Fibroblast of skin of scalp (primary cell): Measurements from ENCODE around the gene YPEL3.
"Not testable (repeated sequence)": the region's sequence is repeated elsewhere in the genome, so short reads cannot be mapped to it uniquely, and the experiment has no call there.

ENCODE experiments used
- DNase-seq: peaks from one replicate; pipeline ENCODE4 v3.0.0-alpha.2; 2013

Gene YPEL3

DNA sequence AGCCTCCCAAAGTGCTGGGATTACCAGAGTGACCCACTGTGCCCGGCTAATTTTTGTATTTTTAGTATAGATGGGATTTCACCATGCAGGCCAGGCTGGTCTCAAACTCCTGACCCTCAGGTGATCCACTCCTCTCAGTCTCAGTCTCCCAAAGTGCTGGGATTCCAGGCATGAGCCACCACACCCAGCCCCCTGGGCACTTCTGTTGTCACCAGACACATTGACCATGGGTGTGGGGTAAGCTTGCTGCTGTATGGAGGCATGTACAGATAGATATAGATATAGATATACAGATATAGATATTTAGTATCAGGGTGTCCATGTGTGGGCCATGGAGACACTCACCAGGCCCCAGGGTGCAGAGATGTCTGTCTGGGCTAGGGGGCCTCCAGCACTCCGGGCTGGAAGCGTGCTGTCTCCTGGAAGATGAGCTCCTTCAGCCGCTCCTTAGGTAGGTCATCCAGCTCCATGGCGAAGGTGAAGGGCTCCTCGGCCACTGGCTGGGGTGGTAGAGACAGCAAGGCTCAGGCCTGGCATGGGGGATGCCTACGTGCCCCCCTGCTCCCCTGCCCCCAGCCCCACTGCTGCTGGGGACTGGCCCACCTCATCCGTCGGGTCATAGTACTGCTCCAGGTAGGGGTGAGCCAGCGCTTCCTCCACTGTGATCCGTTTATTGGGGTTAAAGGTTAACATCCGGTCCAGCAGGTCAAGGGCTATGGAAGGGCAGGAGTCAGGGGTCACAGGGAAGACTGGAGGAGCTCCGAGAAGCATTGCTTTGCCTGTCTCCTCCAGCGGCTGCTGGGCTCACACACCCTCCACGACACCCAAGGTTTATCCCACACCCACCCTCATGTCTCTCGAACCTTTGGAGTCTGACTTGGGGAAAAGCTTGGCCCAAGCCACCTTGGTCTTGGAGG lies 20.5 kb upstream of the YPEL3 start:
- DNase-seq = no peak

DNA sequence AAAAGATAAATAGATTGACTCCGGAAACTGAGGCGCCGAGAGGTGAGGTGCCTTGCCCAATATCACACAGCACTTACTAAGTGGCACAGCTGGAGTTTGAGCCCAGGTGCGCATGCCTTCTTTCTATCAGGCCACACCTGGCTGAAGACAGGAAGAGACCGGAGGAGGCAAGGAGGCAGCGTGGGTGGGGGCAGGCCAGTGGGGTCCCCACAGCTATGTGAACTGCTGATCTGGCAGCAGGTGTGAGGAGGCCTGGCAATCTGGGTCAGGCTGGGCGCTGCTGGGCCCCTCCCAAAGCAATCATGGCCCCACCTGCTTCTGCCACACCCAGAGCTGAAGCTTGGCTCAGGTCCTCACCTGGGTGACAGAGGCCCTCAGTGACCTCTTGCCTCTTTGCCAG lies 19.2 kb upstream of the YPEL3 start:
- no peak for DNase-seq

DNA sequence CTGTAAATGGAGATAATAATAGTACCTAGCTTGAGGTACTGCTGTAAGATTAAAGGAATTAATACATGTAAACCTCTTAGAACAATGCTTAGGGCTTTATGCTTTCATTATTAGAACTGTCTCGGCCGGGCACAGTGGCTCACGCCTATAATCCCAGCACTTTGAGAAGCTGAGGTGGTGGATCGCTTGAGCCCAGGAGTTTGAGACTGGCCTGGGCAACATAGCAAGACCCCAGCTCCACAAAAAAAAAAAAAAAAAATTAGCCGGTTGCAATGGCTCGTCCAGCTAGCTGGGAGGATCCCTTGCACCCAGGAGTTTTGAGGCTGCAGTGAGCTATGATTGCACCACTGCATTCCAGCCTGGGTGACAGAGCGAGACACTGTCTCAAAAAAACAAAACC lies 18.8 kb upstream of the YPEL3 start:
- DNase-seq = not testable (repeated sequence)

DNA sequence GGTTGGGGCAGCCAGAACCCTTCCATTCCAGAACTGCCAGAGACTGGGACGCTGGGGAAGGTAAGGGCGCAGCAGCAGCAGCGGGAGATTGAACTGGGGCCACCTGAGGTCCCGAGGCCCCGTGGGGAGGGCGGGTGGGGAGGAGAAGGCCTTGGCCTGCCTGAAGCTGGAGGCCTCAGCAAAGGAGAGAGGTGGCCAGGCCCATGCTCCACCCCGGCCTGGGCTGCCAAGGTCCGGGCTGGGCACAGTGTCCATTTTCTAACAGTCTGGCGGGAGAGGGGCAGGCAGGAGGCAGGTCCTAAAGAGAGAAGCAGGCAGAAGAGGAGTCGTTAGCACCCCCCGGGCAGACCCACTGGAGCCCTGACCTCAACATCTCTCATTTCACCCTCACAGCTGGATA lies 18.4 kb upstream of the YPEL3 start:
- no peak for DNase-seq

DNA sequence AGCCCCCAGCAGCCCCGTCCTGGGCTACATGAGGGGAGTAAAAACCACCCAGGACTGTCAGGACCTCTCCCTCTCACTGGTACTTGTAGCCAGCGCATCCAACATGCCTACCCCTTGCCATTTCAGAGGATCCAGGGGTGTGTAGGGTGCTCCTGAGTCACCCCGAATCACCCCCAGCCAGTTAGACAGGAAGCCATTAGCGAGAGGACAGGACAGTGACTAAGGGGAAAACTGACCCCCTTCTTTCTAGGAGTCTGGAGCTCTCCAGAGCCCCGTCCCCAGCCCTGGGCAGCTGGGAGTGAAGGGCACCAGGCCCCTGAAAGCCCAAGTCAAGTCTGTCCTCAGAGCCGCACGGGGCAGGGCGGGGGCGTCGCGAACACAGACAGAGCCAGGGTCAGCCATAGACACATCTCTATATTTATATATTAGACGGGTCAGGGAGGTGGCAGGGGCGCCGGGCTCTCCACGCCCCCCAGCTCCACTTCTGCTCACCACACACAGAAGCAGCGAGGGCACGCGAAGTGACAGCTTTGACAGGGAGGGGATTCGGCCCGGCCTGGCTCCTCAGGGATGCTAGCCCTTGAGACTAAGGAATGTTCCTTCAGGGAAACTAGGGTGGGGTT lies 17.8 kb upstream of the YPEL3 start:
- DNase-seq = no peak

DNA sequence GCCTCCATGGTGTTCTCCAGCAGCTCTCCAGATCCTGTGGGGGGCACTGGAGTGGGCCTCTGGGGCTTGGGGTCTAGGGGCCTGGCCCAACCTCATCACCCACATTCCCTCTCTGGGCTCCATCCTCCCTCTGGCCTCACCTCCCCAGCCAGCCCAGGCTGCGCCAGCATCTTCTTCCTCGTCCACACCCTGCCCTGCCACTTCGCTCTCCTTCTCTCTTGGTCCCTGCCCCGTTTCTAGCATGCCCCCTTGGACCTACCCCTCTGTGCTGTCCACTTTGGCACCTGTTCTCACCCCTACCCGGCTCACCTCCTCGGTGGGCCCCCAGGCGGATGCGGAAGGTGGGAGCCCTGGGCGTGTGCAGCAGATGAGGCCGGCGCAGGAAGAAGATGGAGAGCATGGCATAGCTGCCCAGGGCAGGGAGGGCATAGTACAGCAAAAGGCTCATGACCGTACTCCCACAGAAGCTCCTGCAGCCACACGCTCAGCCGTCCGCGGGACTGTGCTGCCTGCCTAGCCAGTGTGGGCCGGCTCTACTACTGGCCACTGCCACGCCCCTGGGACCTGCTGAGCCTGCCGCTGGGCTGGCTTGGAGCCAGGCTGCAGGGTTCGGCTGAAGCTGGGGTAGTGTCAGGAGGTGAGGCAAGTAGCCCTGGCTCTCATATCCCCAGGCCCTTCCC lies 17.2 kb upstream of the YPEL3 start, which contains the start of gene GDPD3:
TSS of gene GDPD3 (minus strand) at position 507 of the 680 bp plus-strand sequence. CDS start at position 448, 59 bp downstream.
- no peak for DNase-seq

DNA sequence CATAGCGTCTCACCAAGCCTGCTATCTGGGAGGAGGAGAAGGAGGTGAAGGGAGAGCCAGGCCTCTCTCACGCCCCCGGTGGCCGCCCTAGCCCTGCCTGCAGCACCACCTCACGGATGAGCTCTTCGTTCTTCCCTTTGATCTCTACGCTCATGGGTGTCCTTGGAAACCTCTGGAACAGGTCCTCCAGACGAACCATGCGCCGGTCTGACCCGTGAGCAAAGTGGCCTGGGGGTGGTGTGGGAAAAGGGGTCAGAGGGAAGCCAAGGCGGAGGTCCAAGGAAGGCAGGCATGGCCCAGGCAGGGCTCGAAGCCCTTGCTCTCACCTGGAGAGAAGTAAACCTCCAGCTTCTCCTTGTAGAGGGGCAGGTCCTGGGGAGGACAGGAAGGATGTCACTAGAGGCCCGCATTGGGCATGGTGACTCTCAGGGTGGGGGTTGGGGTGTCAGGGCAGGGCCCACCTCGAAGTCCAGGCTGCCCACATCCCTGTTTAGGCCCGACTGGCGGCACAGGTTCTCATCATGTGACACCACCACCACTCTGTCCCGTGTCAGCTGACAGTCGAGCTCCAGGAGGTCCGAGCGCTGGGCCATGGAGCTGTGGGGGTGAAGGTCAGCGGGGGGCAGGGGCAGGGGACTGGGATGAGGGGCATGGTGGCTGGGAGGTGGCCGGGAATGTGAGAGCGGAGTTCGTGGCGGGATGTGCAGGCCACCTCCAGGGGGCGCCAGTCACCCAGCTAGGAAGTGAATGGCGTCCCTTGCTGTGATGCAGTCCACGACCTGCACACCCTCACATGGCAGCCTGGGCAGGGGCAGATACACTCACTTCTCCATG lies 16.4 kb upstream of the YPEL3 start:
- DNase-seq = peak; percentile 55

DNA sequence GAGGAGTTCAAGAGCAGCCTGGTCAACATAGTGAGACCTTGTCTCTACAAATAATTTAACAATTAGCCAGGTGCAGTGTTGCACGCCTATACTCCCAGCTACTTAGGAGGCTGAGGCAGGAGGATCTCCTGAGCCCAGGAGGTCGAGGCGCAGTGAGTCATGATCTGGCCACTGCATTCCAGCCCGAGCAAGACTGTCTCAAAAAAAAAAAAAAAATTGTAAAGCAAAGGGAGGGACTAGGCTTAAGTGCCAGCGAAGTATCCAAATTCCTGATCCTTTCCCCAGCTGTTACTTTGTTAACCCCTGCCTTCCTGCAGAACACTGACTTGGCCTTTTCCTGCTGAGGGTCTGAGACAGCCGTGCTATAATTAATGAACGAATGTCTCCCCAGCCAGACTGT lies 14.6 kb upstream of the YPEL3 start:
- peak; percentile 46 for DNase-seq

DNA sequence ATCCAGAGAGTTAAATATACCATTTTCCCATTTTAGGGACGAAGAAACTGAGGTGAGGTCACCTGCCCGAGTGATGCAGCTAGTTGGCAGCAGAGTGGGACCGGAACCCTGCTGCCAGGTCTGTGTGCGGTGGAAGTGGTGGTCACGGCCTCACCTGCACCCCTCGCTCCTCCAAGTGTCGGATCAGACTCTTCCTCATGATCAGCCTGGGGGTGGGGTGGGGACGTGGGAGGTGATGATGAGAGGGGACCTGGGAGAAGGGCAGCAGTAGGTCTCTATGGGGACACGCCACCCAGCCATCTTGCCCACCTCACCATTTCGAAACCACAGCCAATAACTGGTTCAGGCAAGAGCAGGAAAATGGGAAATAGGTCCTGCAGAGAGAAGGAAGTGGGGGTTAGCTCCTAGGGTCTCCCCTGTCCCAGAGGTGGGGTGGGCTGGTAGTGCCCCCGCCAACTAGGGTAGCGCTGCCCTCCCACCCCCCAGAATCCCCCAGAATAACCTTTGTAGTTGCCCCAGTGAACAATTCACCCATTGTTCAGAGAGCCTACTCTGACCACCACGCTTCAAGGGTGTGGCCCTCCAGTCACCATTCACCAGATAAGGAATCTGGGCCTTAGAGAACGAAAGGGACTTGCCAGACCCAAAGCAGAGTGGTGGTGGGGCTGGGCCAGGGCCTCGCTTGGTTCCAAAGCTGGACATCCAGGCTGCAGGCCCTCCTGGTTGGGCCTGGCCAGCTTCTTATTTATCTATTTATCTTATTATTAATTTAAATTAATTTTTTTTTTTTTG lies 12.2 kb upstream of the YPEL3 start:
- DNase-seq = no peak

DNA sequence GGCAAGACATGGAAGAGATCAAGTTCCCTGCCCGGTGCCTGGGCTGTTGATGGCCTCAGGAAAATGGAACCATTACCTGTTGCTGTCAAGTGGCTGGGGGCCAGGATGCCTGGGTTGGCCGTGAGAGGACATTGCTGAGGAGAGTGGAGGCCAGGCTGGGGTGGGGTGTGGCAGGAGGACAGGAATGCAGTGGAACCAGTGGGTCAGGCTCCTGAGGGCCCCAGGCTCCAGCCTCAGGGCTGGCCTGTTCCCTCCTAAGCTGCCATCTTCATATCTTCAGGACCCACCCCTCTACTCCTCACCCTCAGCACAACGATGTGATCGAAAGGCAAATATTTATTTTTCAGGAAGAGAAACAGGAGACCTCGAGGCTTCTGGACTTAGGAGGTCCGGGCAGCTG lies 8.5 kb upstream of the YPEL3 start:
- no peak for DNase-seq

DNA sequence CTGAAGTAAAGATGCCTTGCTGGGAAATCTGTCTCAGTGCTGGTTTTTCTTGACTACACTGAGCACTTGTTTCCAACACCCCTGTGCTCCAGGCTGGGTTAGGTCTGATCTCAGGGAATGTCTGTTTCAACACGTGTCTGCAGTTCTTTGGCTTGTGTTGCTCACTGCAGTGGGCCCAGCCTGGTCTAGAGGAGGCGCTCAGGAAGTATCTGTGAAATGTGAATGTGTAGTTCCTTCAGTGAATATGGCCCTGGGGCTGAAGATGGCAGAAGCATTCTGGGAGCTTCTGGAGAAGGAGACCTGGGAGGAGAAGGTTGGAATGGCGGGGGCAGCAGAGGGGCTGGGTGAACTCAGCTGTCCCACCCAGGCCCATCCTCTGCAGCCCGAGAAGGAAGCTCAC lies 8.1 kb upstream of the YPEL3 start:
- no peak for DNase-seq

DNA sequence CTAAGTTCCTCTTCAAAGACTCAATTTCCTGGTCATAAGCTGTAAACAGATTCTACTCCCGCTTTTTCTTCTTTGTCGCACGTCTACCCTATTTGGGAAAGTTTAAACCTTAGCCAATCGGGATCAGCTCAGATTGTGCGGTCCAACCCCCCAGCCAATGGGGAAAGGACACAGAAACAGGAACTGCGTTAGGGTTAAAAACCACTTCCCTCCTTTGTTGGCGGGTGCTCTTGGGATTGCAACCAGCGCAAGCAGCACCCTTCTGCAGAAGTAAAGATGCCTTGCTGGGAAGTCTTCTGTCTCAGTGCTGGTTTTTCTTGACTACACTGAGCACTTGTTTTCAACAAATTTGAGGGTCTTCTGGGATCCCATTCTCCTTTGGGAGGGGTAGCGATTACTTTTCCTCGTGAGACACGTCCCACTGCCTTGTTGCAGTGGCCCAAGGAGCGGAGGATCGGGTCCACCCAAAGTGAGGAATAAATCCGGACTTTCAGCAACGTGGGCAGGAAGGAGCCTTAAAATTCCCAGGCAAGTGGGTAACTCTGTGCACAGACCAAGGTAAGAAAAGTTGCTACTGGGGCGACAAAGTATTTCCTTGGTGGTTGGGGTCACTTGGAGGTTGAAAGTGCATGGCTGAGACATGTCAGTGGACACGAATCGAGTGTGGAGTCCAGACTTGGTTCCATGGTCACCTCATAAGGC lies 1.0 kb upstream of the YPEL3 start:
- DNase-seq = no peak

DNA sequence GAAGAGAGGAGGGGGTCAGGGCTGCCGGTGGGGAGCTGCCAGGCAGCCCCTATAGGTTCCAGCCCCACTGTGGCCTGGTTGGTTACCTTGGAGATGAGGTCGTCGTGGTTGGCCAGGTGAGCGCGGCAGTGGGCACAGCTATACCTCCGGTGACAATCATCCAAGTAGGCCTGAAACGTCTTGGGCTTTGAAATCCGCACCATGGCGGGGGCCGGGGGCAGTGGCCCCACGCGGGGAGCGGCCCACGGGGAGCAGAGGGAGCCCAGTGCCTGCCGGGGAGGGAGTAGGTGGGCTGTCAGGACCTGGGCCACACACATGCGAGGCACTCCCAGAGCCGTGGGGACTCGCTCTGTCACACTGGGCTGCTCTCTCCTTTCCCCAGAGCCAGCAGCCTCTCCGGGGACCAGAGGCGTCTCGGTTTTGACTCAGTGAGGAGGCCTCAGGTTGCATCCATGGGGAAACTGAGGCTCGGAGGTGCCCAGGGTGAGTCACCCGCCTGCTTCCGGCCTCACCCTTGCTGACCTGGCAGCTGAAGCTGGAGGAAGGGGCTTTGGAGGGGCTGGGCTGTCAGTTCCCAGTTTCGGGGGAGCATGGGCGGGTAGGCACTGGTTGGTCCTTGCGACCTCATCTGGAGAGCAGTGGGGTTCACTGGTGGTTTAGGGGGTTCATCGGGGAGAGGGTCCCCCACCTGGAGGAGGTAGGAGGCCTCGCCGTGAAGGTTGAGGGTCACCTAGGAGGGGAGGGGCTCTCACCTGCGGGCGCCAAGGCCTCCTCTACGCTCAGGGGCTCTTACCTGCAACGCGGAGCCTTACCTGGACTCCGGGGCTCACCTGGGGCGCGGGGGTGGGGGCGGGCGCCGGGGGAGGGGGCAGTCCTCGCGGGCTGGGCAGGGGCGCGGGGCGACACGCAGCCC lies 591 bp downstream of the YPEL3 start:
- DNase-seq = no peak

DNA sequence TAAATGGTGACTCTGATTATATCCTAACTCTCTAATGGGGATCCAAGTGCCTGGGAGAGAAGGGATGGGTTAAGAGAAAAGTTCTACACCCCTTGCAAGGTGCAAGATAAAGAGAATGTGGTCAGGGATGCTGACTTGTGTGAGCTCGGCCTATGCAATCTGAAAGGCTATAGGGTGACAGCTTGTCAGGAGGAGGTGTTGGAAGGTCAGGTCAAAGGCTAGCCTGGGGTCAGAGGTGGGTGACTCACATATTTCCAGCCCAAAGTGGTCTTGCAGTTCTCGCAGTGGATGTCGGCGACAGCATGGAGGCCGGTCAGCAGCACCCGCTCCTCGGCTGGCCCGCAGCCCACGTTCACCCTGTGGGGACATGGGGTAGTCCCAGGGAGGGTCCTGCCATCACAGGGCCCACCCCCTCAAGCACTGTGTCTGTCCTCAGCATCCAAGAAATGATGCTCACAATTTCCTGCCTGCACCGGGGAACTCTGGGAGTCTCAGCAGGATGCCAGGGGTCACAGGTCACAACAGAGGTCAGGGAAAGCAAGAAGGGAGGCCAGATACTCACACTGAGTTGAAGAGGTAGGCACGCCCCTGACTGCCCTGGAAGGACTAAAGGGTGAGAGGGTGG lies 1.4 kb downstream of the YPEL3 start:
- no peak for DNase-seq

DNA sequence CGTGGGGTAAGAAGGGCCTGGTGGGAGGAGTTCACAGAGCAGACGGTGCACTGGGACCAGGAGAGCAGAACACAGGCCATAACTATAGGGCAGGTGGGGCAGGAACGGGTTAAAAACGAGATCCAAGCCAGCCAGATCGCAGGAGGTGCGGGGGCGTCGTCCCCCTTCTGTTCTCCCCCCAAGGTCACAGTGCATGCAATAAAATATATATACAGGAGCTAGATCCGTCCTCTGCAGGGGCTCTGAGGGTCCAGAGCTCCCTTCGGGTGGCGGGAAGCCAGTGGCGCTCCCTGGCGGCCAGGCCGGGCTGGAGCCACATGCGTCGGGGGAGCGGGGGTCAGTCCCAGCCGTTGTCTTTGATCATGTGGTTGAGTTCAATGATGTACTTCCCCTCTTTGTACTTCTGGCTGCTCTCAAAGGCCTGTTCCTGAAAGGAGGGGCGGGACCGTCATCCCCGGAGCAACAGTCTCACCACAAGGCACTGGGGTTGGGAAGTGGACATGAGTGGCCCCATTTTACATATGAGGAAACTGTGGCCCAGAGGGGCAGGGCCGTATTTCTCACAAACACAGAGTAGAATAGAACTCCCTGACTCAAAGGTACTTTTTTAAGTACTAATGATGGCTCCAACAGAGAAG lies 3.5 kb downstream of the YPEL3 start:
- DNase-seq = peak; percentile 59

DNA sequence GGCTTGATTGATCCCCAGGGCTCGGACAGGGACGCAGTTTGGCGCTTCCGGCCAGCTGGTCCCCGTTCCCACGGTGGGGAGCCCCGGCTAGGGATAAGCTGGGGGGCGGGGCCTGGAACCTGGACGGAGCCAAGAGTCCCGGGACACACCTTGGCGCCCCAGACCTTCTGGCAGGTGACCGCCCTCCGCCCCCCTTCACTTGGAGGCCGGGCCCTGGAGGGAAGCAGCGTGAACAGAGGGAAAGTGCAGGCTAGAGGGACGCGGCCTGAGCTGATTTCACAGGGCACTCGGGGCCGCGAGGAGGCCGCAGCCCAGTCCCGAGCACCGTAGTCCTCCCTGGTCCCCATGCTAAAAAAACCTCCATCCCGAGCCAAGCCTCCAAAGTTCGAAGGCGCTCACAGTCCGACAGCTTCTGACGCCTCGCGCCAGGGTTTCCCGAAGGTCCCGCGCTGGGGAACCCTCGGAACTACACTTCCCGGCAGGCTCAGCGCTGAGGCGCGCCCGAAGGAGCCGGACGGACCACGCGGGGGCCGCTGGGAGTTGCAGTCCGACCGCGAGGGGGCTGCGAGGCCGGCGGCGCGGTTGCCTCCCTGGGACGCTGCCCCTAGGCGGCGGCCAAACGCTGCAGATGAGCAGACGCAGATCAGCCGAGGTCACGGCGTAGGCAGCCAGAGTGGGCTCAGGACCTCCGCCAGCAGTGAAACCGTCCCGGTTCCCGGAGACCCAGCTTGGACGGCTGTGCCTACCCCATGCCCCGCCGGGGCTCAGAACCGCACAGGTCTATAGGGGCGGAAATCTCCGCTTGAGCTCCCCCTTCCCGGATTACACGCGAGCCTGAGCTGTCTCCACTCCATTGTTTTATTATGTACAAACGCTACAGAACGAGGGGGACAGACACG lies 4.3 kb downstream of the YPEL3 start, which contains the start of gene TBX6:
TSS of gene TBX6 (minus strand) at position 451 of the 899 bp plus-strand sequence. CDS start 731 bp downstream, outside the sequence.
- peak; percentile 91 for DNase-seq

DNA sequence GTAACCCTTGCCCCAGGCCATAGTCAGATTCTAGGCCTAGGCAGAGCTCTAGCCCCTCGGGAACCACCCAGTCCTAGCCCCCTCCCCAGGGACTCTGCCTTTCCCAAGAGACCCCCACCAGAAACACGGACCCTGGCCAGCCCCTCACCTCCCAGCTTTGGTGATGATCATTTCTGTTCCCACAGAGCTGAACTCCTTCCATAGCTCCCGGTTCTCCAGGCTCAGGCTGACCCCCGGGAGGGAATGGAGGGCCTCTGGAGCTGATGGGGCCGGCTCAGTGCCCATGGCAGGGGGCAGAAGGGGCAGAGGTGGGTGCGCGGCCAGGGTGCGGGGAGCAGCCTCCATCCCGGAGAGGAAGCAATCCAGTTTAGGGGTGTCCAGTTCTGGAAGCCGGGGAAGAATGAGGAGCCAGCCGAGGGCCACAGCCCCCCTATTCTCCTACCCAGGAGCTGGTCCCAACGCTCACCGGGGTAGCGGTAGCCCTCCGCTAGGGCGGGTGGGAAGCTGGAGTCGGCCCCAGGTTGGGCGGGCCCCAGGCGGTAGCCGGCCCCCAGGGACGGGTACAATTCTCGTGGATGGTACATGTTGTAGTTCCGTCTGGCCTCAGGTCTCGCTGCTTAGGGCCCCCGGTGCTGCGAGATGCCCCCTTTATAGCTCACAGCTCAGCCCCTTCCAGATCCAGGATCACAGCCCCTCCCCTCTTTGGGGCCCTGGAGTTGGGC lies 5.2 kb downstream of the YPEL3 start:
- DNase-seq = no peak
